Hematopoietic multipotent progenitor cell treated with erythropoietin and hydrocortisone succinate and interleukin-3 and kit ligand, for 15 days (in vitro differentiated cells): ENCODE data around the gene TRIM63.

Experiments used
- DNase-seq: peaks from one replicate; pipeline ENCODE4 v3.0.0-alpha.2; 2015; ENCODE audit warnings: low spot score

TRIM63 gene

GRCh38 chr1:26034504-26035202 is 32.8 kb downstream of the TRIM63 start:
- DNase-seq: no peak

DNA sequence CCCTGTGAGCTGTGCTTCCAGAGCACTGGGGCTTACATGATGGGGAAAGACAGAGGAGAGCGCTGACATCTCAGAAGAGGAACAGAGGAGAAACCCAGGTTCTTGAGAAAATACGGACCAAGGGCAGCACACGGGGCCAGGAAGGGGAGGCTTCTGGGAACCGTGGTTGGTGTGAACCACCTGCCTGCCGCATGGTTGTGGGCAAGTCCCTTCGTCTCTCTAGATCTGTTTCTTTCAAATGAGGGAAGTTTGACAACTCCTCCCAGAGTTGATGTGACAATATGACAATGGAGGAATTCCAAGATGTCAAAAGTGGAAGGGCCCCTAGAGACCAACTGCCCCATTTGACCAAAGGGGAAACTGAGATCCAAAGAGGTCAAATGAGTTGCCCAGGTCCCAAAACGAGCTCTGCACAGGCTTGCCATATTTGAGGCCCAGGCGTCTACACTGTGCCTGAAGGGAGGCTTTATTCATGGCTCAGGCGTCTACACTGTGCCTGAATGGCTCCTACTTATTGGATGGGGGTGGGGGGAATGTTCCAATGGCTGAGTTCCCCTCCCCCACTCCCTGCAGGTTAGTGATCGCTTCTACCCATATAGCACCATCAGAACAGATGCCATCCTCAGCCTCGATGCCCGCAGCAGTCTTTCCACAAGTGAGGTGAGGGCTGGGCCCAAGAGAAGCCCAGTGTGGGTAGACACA is 34.6 kb downstream of the TRIM63 start:
- DNase-seq: no peak

DNA sequence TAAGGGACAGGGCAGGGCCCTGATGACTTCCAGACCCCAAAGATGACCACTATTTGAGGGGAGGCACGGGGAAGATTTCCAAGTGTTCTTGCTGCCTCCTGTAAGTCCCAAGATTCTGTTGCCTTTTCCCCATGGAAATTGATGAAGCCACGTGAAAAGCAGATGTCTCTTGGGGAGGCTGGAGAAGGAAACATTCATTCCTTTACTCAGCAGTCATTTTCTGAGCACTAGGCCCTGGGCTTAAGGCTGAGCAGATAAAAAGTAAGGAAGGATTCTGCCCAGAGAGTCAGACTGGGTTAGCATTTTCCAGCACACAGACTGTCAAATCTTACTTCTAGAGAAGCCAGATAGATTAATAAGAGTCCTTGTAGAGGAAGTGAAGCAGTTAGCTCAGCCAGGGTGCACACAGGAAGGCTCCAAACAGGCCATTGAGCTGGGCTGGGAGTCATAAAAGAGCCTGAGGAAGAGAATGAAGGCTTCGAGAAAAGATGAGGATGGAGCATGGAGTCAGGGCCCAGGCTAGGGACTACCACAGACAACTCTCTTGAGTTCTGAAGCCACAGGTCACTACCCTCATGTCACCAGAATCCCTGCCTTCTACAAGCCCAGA is 35.7 kb downstream of the TRIM63 start:
- no peak for DNase-seq

GRCh38 chr1:26031196-26031595 is 36.2 kb downstream of the TRIM63 start:
- no peak for DNase-seq

GRCh38 chr1:26029864-26030481 is 37.5 kb downstream of the TRIM63 start:
- no peak for DNase-seq

GRCh38 chr1:26029054-26029863 is 38.2 kb downstream of the TRIM63 start:
- no peak for DNase-seq

GRCh38 chr1:26028490-26028980 is 38.9 kb downstream of the TRIM63 start:
- no peak for DNase-seq

DNA sequence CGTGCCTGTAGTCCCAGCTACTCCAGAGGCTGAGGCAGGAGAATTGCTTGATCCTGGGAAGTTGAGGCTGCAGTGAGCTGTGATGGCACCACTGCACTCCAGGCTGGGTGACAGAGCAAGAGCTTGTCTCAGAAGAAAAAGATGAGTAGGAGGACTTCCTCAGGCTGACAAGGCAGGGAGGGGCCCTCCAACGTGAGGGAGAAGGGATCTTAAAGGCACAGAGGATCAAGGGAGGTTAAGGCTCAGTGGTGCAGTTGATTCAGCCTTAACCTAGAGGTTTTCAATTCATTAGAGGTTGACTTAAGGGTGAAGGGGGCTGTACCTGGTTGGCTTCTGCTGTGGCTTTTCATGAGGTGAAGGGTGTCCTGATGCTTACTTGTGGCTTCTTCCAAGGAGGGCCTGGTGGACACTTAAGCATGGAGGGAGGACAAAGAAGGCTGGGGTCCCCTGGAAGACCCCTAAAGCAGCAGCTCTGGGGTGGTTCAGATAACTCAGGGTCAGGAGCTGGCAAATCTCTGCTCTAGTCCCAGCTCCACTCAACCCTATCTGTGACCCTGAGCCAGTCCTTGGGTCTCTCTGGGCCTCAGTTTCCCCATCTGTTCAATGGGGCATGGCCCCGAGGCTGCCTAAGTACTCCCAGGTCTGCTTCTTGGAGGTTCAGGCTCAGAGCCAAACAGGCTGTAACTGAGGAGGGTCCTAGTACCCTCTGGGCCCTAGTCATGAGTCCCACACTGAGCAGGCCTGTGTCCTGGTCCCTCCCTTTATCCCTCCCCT is 39.5 kb downstream of the TRIM63 start:
- DNase-seq: no peak

- DNase-seq: no peak
Observed at GRCh38 chr1:26025517-26025916, 41.9 kb downstream of the TRIM63 start.

GRCh38 chr1:26025060-26025459 is 42.4 kb downstream of the TRIM63 start:
- DNase-seq: no peak

- DNase-seq: no peak
Observed at GRCh38 chr1:26023826-26024225, 43.6 kb downstream of the TRIM63 start.

GRCh38 chr1:26023009-26023408 is 44.4 kb downstream of the TRIM63 start:
- DNase-seq: no peak

- DNase-seq: no peak
Observed at GRCh38 chr1:26022404-26022779, 45.0 kb downstream of the TRIM63 start.

GRCh38 chr1:26021647-26022403 is 45.6 kb downstream of the TRIM63 start, which contains the start of gene EXTL1:
Gene EXTL1 (plus strand): TSS chr1:26021775. CDS start chr1:26022647, 872 bp downstream.
- DNase-seq: no peak

DNA sequence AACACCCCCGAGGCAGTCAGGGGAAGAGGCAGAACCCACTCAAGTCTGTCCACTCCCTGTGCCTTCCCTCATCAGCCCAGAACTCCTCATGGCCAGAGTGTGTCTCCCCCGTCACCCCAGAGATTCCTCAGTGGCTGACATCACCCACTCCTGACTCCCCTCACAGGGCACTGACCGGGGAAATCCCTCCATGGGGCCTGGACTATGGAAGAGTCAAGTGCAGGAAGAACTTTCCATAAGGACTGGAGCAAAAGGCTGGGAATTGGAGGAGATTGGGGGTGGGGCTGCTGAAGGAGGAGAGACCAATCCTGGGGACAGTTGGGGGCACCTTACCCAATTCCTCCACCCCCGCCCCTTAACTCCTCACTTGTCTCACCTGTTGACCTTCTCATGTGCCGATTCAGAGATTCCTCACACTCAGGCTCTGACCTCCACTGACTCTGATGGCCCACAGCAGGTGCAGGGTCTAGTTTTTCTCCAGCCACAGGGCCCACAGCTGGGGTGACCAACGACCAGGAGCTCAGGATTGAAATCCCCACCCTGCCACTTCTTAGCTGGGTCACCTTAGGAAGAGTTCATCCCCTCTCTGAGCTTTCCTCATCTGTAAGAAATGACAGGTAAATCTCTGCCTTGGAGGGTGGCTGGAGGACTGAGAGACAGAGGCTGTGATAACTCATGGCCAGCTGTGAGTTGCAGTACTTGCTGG is 46.3 kb downstream of the TRIM63 start:
- no peak for DNase-seq

- no peak for DNase-seq
Observed at GRCh38 chr1:26020330-26020768, 47.1 kb downstream of the TRIM63 start.

DNA sequence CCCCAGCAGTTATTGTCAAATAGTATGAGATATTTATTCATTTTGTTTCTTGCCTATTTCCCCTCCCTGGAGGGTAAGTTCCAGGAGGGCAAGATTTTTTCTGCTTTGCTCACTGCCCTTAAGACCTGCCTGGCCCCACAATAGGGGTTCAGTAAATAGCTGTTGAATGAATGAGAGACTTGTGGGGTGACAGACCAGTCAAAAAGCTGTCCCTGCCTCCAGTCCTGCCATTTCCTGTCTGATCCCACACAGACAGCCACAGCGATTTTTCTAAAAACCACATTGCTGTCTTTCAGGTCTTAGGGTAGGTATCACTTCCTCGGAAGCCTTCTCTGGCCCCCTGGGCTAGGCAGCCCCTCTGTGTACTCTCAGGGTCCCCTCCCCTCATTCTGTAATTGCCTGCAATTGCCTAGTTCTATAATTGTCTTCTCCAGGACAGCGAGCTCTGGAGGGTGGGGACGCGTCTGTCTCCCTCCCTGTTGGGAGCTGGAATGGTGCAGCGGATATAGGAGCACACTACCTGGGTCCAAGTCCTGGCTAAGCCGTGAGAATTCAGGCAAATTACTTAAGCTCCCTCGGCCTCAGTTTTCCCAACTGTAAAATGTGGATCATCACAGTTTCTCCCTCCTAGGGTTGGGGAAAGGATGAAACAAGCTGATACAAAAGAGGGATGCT is 47.7 kb downstream of the TRIM63 start:
- DNase-seq: no peak

DNA sequence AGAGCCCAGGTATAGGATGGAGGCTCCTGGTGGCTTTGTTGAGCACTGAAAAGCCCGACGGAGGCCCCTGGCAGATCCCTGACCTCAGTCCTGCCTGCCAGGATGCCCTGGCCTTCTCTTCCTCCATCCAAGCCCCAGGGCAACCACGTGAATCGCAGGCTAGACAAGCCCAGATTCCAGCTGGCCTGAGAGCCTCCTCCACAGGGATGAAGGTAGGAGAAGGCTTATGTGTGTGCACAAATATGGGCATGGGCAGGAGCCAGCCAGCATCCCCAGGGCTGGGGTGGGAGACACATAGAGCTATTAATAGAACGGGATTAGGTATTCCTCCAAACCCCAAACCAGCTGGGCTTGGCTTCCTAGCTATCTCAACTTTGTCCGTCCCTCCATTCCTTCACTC is 49.8 kb downstream of the TRIM63 start:
- DNase-seq: no peak

DNA sequence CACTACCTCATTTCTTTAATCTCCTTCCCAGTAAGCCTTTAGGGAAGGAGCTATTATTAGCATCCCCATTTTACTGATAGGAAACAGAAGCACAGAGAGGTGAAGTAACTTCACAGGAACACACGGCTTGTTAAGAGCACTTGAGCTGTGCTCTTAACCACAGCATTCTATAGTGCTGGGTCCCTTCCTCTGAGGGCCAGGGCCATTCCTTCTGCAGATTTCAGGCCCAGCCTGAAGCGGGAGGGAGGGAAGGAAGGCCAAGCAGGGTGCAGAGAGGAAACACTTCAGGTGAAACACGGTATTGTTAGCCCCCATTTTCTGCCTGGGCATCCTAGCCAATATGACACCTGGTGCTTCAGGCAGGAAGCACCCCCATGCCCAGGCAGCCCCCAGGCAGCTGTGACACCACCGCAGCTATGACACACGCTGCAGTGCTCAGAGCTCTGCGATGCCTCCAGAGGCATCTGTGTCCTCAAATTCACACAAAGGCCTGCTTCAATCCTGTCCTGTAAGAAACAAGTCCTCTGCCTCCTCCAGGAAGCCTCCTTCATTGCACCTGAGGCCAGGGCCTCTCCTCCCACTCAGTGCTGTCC is 50.4 kb downstream of the TRIM63 start:
- no peak for DNase-seq
